HG02885 (cell line): ENCODE results near the gene LIPC.

Experiments used
- ATAC-seq: cut with Tn5 transposase; IDR thresholded peaks from one replicate; pipeline ENCODE4 v1.9.1; 2021; ENCODE audit warnings: mild to moderate bottlenecking; ENCODE audit not compliant: unreplicated experiment, poor library complexity

The LIPC gene

DNA sequence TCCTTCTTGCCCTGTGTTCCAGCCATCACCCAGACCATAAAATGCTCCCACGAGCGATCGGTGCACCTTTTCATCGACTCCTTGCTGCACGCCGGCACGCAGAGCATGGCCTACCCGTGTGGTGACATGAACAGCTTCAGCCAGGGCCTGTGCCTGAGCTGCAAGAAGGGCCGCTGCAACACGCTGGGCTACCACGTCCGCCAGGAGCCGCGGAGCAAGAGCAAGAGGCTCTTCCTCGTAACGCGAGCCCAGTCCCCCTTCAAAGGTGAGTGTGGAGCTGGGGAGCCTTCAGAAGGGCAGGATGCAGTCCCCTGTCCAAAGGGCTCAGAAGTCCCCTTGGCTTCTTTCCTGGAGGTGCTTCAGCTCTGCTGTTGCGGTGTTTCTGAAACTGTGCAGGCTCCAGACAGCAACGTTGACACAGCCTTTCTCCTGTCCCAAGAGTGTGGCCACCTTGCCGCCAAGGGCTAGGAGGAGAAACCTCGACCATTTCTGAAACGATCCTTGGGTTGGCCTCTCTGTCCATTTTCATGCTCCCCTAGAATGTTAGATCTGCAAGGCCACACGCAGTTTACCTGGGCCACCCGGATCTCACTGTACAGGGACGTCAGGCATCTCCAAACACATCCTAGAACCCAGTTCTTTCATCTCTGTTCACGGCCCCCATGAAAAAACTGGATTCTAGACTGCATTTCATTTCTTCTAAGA, 116.7 kb downstream of the LIPC start:
- ATAC-seq: no peak

DNA sequence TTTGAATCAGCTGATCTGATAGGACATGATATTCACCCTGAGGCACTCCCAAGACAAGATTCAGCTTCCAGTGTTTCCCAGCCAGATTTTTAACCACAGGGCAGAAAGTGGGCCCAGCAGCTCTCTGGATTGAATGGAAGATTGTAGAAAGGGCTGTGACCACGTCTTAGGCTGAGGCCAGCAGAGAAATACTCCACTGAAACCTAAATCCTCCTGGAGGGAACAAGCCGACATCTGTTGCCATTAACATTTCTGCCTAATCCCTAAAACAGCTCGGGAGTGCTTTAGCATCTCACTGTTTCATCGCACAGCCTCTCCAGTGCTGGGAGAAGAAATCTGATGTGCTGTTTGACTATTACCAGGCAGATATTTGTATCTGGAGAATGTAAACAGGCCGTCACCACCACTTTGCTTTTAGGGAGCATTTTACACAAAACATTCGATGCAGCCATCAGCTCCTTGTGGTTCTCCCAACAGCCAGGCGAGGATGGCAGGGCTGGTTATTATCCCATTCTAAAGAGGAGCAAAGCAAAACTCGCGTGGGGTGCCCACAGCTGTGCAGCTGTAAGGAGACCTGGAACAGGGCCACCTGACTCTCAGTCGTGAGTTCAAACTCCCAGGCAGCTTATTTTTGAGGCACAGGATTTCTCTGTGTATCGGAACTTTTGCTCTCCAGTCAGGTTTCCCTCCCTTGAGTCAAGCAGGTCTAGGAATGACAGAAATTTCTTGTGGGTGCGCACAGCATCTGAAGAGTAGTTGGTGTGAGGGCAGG, 117.4 kb downstream of the LIPC start:
- no peak for ATAC-seq

DNA sequence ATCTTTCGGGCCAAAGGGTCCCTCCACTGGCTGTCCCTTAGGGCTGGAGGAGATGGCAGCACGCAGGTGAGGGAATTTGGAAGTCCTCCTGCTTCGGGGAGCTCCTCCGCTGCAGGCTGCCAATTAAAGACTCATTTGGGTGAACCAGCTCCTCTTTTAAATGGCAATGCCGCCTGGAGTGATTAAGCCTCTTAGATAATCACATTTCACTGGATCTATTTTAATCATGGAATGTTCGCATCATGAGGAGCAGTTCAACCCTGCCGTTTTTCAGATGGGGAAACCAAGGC, 117.9 kb downstream of the LIPC start:
- no peak for ATAC-seq

DNA sequence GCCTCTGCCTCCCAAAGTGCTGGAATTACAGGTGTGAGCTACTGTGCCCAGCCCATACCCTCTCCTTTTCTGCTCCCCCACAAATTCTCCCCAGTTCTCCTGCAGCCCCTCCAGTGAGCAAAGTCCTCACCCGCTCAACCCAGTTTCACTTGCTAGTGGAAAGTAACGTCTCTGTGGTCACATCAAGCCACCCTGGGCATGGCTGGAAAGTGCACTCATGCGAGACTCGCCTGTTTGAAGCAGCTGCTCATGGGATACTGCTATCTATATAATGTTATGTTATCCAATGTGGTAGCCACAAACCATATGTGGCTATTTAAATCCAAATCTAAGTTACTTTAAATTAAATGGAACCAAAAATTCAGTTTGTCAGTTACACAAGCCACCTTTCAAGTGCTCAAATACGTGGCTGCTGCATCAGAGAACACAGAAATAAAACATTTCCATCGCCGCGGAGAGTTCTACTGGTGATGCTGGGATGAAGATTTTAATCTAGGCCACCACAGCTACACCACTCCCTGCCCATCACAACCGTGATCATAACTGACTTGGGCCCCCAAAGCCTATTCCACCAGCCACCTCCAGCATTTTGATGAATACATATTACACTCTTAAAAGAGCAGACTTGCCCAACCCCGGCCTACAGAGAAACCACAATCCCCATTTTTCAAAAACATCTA, 119.4 kb downstream of the LIPC start:
- no peak for ATAC-seq

DNA sequence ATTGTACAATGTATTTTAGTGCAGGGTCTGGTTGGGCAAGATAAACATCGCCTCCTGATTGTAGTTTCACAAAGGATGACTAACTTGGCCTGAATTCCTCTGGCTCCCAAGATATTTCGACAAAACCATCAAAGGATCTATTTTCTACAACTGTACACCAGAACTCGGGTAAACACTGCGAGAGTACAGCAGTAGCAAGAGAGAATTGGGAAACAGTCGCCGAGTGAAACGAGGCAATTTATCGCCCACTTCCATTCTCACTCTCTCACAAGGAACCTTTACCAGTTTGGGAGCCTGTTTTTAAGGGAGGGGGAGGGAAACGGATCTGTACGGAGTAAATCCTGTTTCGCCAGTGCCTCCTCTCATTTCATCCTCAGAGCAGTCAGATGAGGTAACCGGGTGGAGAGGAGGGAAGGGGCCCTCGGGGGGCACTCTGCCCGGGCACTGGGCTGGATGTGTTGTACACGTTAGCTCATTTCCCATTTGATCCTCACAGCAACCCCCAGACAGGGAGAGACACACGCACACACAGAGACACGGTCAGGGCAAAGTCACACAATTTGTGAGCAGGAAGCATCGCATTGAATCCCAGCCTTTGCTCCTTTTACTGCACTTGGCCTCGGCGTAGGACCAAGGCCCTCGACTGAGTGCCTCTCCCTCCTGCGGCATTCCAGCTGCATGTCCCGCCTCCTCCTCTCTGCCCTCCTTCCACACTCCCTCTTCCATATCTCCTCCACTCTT, 120.1 kb downstream of the LIPC start:
- ATAC-seq: no peak

DNA sequence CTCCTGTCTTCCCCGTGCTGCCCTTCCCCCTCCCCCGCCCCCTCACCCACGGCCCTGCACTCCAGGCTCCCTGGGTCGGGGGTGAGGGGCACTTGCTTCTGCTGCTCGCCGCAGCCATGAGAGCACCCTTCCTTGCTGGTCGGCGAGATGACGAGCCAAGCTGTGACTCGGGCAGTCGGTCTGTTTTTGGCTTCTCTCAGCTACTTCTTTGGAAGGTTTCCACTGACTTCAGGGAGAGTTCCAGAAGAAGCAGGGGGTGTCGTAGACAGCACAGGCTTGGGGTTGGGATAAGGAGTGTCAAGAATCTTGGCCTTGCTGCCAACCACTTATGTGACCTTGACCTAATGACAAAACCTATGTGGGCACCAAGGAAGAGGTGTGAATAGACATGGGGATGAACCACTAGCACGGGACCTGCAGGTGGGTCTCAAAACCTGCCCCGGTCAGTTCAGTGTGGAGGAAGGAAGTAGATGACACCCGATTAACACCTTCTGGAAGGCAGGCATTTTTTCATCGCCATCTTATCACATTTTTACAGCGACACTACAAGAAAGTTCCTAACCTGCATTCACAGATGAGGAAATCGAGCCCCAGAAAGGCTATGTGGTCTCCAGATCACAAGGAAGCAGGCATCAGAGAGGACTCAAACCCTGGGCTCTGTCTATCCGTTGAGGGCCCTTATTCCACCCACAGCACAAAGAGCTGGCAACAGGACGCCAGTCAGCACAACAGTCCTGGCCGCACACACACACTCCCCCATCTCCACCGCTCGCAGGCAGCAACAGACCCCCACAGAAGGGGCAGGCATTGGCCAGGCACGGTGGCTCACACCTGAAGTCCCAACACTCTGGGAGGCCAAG, 120.9 kb downstream of the LIPC start:
- ATAC-seq: no peak

DNA sequence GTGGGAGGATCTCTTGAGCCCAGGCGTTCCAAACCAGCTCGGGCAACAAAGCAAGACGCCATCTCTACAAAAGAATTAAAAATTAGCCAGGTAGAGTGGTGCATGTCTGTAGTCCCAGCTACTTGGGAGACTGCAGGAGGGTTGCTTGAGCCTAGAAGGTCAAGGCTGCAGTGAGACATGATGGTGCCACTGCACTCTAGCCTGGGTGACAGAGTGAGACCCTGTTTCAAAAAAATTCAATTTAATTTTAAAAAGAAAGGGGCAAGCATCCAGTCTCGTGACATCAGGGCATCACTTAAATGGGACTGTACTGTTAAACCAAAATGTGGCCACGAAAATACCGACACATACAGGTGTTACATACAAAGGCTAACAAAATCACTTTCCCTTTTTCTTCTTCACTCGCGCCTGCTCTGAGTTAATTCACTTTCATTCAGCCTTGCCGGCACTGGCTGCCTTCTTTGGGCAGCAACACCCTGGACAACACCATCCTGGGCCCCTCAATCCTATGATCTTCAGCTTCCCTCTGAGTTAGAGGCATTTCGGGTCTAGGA, 121.7 kb downstream of the LIPC start:
- ATAC-seq: no peak

DNA sequence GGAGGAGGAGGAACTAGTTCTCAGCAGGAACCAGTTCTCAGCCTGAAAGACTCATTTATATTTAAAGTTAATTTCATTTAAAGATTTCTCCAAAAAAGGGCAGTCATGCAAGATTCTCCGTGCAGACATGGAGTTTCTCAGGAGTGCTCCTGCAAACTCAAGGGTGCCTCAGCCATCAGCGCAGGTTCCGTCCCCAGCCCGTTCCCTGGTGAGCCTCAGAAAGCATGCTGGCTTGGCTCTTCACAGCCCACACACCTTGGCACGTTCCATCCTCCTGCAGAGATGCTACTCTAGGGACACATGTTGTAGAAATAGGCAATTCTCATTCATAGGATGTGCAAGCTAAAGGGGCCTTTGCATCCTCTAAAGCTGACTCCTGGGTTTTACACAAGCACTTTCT, 123.0 kb downstream of the LIPC start:
- ATAC-seq: no peak

DNA sequence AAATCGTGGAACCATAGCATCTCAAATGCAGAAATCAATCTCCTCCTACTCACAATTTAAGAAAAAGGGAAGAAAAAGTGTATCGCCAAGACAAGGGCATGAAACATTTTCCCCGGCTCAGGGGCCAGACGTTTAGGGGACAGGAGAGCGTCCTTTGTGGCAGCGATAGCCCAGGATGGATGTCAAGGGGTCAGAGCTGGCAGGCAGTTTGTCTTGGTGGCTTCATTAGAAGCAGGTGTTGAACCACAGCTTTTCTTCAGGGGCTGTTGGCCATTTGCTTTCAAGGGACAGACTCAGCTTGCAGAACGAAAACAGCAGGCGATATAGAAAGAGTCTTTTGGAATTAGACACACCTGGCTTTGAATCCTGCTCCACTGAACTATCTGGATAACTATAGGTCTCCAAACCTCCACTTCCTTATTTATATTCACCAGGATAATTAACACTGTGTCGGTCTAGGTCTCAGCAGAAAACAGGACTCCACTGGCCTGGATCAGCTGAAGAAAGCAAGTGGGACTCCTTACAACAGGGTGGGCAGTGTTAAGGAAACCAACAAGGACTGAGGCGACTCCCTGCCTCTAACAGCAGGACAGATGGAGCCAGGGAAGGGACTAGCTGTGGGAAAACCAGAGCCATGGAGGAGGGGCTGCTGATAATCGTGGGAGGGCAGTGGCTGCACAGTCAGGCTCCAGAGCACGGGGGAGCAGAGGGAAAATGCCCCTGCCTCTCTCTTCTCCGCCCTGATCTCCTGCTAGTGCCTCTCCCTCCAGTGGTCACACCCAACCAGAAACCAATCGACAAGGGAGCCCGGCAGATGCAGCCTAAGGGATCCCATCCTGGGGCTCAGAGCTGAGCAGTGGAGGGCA, 123.6 kb downstream of the LIPC start:
- ATAC-seq: no peak

DNA sequence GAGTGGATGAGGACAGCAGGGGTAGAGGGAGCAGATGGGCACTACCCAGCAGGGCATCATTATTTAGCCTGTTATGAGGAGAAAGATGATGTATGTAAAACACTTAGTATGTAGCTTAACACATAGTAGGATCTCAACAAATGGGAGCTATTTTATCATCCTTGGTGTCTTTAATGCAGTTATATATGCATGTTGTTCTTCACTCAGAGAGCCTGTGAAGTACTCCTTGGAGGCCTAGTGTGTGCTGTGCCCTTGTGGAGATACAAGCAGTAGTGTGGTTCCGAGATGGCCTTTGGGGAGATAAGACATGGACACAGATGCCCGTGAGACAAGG, 124.2 kb downstream of the LIPC start:
- ATAC-seq: no peak

DNA sequence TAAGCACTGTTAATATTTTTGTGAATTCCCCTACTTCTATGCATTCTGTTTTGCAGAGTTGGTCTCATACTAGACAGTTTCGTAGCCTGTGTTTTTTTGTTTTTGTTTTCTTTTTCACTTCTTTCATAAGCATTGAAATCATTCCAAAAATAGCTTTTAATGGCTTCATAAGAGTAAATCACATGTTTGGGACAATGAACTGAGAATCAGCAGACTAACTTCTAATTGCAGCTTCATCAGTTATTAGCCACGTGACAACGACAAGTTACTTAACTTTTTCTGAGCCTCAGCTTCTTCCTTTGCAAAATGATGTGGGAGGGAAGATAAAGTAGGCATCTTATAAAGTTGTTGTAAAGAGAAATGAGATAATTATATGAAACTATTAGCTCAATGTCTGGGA, 124.8 kb downstream of the LIPC start:
- ATAC-seq: no peak

DNA sequence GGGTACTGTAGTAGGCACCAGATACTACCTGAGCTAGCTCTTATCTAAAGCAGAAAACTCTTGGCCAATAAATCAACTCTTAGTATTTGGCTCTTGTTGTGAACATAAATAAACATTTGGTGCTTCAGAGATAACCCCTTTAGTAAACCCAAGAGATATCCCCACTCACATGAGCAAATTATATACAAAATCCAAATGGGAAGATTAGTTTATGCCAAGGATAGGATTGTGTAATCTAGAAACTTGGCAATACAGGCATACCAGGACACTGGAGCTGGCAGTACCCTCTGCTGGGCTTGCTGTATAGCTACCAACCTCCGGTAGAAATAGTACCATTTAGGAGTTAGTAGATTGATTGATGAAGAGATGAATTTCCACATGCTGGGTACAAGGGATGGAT, 127.0 kb downstream of the LIPC start:
- ATAC-seq: no peak

DNA sequence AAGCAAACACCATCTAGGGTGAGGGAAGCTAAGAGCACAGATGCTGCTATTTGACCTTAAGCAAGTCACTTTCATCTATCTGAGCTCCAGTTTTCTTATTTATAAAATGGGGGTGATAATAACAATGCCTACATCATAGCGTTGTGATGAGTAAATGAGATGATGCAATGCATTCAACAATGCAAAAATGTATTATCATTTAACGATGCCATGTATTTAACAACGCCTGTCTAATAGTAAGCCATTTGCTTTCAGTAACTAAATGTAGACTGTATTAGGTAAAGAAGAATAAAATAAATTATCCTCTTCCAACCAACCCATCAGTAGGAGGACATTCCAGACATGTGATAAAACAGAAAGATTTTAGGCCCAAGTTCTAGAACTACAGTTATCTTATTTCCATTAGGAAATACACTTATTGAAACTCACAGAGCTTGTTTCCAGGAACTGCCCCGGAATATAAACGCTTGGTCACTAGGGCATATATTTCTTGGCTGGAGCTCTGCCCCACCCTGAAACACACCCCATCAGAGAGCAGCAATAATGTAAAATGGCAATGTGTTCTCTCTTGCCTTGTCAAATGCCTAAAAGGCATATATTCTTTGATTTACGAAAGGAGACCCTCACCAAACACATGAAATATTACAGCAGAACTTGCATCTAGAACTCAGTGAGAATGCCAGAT, 128.3 kb downstream of the LIPC start:
- no peak for ATAC-seq

DNA sequence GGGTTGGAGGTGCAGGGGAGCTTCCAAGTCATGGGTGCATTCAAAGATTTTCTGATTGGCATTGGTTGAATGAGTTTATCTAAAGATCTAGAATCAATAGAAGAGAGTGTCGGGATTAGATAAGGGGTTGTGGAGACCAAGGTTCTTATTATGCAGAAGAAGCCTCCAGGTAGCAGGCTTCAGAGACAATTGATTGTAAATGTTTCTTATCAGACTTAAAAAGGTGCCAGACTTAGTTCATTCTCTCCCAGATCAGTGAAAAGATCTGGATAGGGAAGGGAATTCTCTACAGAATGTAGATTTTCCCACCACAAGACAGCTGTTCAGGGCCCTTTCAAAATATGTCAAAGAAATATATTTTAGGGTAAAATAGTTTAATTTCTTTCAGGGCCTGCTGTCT, 129.5 kb downstream of the LIPC start:
- ATAC-seq: no peak

DNA sequence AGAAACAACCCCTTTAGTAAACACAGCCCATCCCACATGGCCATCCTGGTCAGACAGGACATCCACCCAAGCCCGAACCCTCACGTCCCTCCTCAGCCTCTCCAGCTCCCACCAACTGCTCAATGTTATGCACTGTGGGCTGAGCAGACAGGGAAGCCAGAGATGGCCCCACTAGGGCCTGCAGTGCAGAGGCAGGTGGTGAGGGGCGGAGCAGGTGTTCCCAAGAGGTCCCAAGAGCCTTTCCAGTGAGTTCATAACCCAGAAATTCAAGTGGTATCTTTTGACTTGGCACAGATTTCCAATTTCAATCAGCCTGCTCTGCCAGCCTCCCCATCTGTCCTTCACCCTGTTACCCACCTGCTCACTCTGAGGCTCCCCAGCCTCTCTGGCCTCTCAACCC, 130.3 kb downstream of the LIPC start:
- no peak for ATAC-seq

DNA sequence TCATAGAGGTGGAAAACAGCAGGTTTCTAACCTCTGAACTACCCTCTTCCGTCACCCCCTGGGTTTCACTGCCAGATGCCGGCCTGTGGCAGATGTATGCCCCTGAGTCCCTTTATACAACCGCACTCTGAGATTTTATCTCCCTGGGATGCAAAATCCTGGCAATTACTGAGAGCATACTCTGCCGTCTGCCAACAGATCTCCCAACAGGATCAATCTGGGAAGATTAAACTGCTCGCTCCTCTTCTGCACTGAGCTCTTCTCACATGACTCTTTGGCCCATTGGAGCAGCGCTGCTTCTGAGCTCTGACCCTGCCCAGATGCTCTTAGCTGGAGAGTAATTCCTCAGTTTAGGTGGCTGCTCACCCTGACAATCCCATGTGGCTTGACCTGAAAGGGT, 133.2 kb downstream of the LIPC start:
- ATAC-seq: no peak

DNA sequence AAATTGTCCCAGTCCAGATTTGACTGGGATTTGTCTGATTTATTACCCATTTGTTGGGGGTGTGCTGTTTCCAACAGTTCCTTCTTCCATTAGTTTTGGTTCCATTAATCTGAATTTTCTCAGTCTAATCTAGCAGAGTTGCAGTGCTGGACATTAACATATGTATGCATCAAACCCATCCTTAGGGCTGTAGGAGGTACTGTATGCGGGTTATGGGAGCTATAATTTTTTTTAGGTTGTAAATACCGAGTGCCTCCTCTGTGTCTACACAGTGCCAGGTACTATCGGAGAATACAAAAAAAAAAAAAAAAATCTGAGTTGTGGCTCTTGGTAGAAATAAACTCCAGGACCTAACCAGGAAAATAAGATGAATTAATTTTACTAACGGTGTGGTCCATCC, 133.8 kb downstream of the LIPC start:
- ATAC-seq: no peak

DNA sequence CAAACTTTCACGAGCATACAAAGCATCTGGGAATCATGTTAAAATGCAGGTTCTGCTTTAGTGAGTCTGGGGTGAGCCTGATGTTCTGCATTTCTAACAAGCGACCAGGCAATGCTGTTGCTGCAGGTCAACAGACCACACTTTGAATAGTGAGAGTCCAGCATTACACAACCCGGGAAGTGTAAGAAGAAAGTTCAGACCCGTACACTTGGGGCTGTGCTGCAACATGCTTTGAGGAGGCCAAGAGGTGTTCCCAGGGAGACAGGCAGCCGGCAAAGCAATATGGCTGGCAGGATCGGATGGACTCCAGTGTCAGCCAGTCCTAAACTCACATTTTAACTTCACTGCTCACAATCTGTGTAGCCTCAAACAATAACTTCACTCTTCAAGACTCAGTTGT, 134.2 kb downstream of the LIPC start:
- no peak for ATAC-seq
